HG03432 (cell line): ENCODE data around the gene DIAPH1.
A peak's percentile ranks its signal among the peaks of the same experiment; 100 is the strongest.

Experiments used
- ATAC-seq: cut with Tn5 transposase; IDR thresholded peaks from one replicate; pipeline ENCODE4 v1.9.1; 2021; ENCODE audit warnings: mild to moderate bottlenecking, moderate library complexity; ENCODE audit not compliant: unreplicated experiment

DIAPH1 gene

GRCh38 chr5:141618804-141619554 lies at the start of gene DIAPH1:
DIAPH1 (minus strand) TSS chr5:141619000; CDS start chr5:141618914, 86 bp downstream.
- ATAC-seq, result peak; percentile 86

GRCh38 chr5:141665995-141666940 lies 47.5 kb upstream of the DIAPH1 start:
- ATAC-seq, result no peak

GRCh38 chr5:141664733-141665461 lies 46.1 kb upstream of the DIAPH1 start:
- ATAC-seq, result peak; percentile 96

- no peak for ATAC-seq
Observed at GRCh38 chr5:141663506-141663905, 44.7 kb upstream of the DIAPH1 start.

- no peak for ATAC-seq
Observed at GRCh38 chr5:141662028-141662427, 43.2 kb upstream of the DIAPH1 start.

GRCh38 chr5:141657937-141658545 lies 39.2 kb upstream of the DIAPH1 start:
- ATAC-seq, result peak; percentile 78

- ATAC-seq, result no peak
Observed at GRCh38 chr5:141657404-141657803, 38.6 kb upstream of the DIAPH1 start.

GRCh38 chr5:141656396-141656795 lies 37.6 kb upstream of the DIAPH1 start:
- ATAC-seq, result no peak

GRCh38 chr5:141655020-141655419 lies 36.2 kb upstream of the DIAPH1 start:
- no peak for ATAC-seq

- no peak for ATAC-seq
Observed at GRCh38 chr5:141654298-141654697, 35.5 kb upstream of the DIAPH1 start.

GRCh38 chr5:141651728-141652105 lies 32.9 kb upstream of the DIAPH1 start:
- no peak for ATAC-seq

- ATAC-seq, result peak; percentile 97
Observed at GRCh38 chr5:141650851-141651727, 32.3 kb upstream of the DIAPH1 start, which contains the start of gene FCHSD1. FCHSD1 (minus strand) TSS chr5:141651418; CDS start chr5:141651368, 50 bp downstream.

- ATAC-seq, result no peak
Observed at GRCh38 chr5:141649972-141650371, 31.2 kb upstream of the DIAPH1 start.

- ATAC-seq, result no peak
Observed at GRCh38 chr5:141649056-141649688, 30.4 kb upstream of the DIAPH1 start.

- ATAC-seq, result no peak
Observed at GRCh38 chr5:141647851-141648250, 29.1 kb upstream of the DIAPH1 start.

GRCh38 chr5:141647242-141647641 lies 28.4 kb upstream of the DIAPH1 start:
- ATAC-seq, result no peak

- no peak for ATAC-seq
Observed at GRCh38 chr5:141646026-141646425, 27.2 kb upstream of the DIAPH1 start.

- ATAC-seq, result peak; percentile 57
Observed at GRCh38 chr5:141641634-141642267, 23.0 kb upstream of the DIAPH1 start.

GRCh38 chr5:141640698-141641097 lies 21.9 kb upstream of the DIAPH1 start:
- ATAC-seq, result no peak
